Stimulated activated CD4-positive, alpha-beta T cell treated with anti-CD3 and anti-CD28 coated beads, Interleukin-1b, Interleukin-23, amount 100 ng/mL, for 24 hours (primary cell): Measurements from ENCODE around the gene NXPH4.

Experiments used
- DNase-seq, 4 experiments: peaks; one replicate each; pipeline ENCODE4 v3.0.0-alpha.2; 2020; ENCODE audit warnings: low read depth in 4 of 4, low spot score in 1 of 4

The NXPH4 gene

GRCh38 chr12:57202321-57202720, 14.3 kb upstream of the NXPH4 start:
- no peak for DNase-seq

- no peak for DNase-seq
These were observed 13.4 kb upstream of the NXPH4 start for GRCh38 chr12:57203201-57203600.

- DNase-seq: no peak
These were observed 12.8 kb upstream of the NXPH4 start for GRCh38 chr12:57203791-57204190.

- no peak for DNase-seq
These were observed 12.1 kb upstream of the NXPH4 start for GRCh38 chr12:57204454-57204853.

GRCh38 chr12:57205186-57205585, 11.4 kb upstream of the NXPH4 start:
- no peak for DNase-seq

GRCh38 chr12:57205931-57206330, 10.7 kb upstream of the NXPH4 start:
- no peak for DNase-seq

- DNase-seq: no peak
These were observed 8.6 kb upstream of the NXPH4 start for GRCh38 chr12:57207731-57208630.

GRCh38 chr12:57208631-57209282, 7.8 kb upstream of the NXPH4 start:
- DNase-seq: no peak

GRCh38 chr12:57209916-57210315, 6.7 kb upstream of the NXPH4 start:
- no peak for DNase-seq

- DNase-seq: no peak
These were observed 6.1 kb upstream of the NXPH4 start for GRCh38 chr12:57210461-57210860.

GRCh38 chr12:57210926-57211692, 5.5 kb upstream of the NXPH4 start:
- no peak for DNase-seq

- DNase-seq: no peak
These were observed 4.5 kb upstream of the NXPH4 start for GRCh38 chr12:57211791-57212700.

- DNase-seq: no peak
These were observed 3.9 kb upstream of the NXPH4 start for GRCh38 chr12:57212701-57213057.

- peak; percentile 69 to 73 (median 72) for DNase-seq
These were observed 3.4 kb upstream of the NXPH4 start for GRCh38 chr12:57213058-57213715.

GRCh38 chr12:57213763-57214397, 2.7 kb upstream of the NXPH4 start:
- no peak for DNase-seq

GRCh38 chr12:57214398-57214781, 2.2 kb upstream of the NXPH4 start:
- peak in 1 of 4 experiments; percentile 52 for DNase-seq

- DNase-seq: no peak
These were observed 1.5 kb upstream of the NXPH4 start for GRCh38 chr12:57215065-57215464.

- DNase-seq: no peak
These were observed 953 bp upstream of the NXPH4 start for GRCh38 chr12:57215668-57216013.

- no peak for DNase-seq
These were observed 606 bp downstream of the NXPH4 start for GRCh38 chr12:57216921-57217879.
